ENCODE data around the gene TNS3. TPM values are rescaled to one million over a fixed set of nuclear protein-coding genes. Genes with fewer than 3 reads are reported as not detected.

TNS3 gene
- total and polyA plus RNA-seq, 2 of the 13 experiments (the other 11 are each of a cell fraction or from before 2014, with no cell fraction given): 52.9 to 55.7 TPM

GRCh38 chr7:47498229-47499056, 83.5 kb downstream of the TNS3 start (continued):
- TF ChIP-seq PRDM4 (CRISPR knock-in tag; IDR thresholded peaks at IDR 0.05; ENCODE audit: borderline replicate concordance): no peak
- peak; percentile 43; the same call in 1 of the 2 replicates for TF ChIP-seq IKZF5 (CRISPR knock-in tag; IDR thresholded peaks at IDR 0.05)
- no peak for TF ChIP-seq ZFP36L2 (CRISPR knock-in tag; IDR thresholded peaks at IDR 0.05)
- peak; percentile 17; the same call in 1 of the 2 replicates for TF ChIP-seq TFAP4 (IDR thresholded peaks at IDR 0.05; ENCODE audit: borderline replicate concordance, low read depth)
- no peak for TF ChIP-seq MEIS2 (CRISPR knock-in tag; IDR thresholded peaks at IDR 0.05)
- peak; percentile 39; the same call in 1 of the 2 replicates for TF ChIP-seq KAT8 (CRISPR knock-in tag; IDR thresholded peaks at IDR 0.05)
- peak; percentile 86; the same call in 1 of the 2 replicates for TF ChIP-seq SALL1 (CRISPR knock-in tag; IDR thresholded peaks at IDR 0.05)
- peak; percentile 78; the same call in 1 of the 2 replicates for TF ChIP-seq ZNF264 (CRISPR knock-in tag; IDR thresholded peaks at IDR 0.05)
- TF ChIP-seq ZNF839 (CRISPR knock-in tag; IDR thresholded peaks at IDR 0.05; ENCODE audit: borderline replicate concordance): no peak
- TF ChIP-seq SIN3A (IDR thresholded peaks at IDR 0.05; ENCODE audit: borderline replicate concordance, low read depth, low read length): no peak
- peak; percentile 72 for TF ChIP-seq NR2F6 (IDR thresholded peaks at IDR 0.05)
- TF ChIP-seq NR2F6 (CRISPR knock-in tag; IDR thresholded peaks at IDR 0.05): peak; percentile 90
- TF ChIP-seq ZNF574 (CRISPR knock-in tag; IDR thresholded peaks at IDR 0.05): peak; percentile 47; the same call in 1 of the 2 replicates
- TF ChIP-seq TARDBP (CRISPR knock-in tag; IDR thresholded peaks at IDR 0.05): peak; percentile 53; the same call in 1 of the 2 replicates
- TF ChIP-seq DPF2 (CRISPR knock-in tag; IDR thresholded peaks at IDR 0.05; ENCODE audit: borderline replicate concordance, low read depth): 0 out of 2 replicates have a peak, but pooled peaks have one; percentile 31
- no peak for TF ChIP-seq EEA1 (CRISPR knock-in tag; IDR thresholded peaks at IDR 0.05; ENCODE audit: borderline replicate concordance)
- no peak; the same call in 1 of the 2 replicates for TF ChIP-seq ZFP37 (CRISPR knock-in tag; IDR thresholded peaks at IDR 0.05; ENCODE audit: borderline replicate concordance)
- TF ChIP-seq ZNF296 (CRISPR knock-in tag; conservative IDR thresholded peaks at IDR 0.05): no peak
- TF ChIP-seq BRD4 (CRISPR knock-in tag; IDR thresholded peaks at IDR 0.05): no peak
- TF ChIP-seq SALL2 (CRISPR knock-in tag; IDR thresholded peaks at IDR 0.05): no peak
- no peak for TF ChIP-seq ZNF558 (CRISPR knock-in tag; IDR thresholded peaks at IDR 0.05; ENCODE audit: borderline replicate concordance)
- TF ChIP-seq ZNF510 (CRISPR knock-in tag; IDR thresholded peaks at IDR 0.05; ENCODE audit: low read depth): no peak
- TF ChIP-seq RFX1 (IDR thresholded peaks at IDR 0.05): no peak
- no peak for TF ChIP-seq ZNF20 (CRISPR knock-in tag; IDR thresholded peaks at IDR 0.05)

Measured in HepG2 (cell line).